NCI-H524 (cell line): ENCODE results near the gene ANKRD18B.
"Not testable (repeated sequence)": the region's sequence is repeated elsewhere in the genome, so short reads cannot be mapped to it uniquely, and the experiment has no call there.

Experiments
- DNase-seq, 2 experiments: peaks; one replicate each; lab custom pipeline; 2025; lab: John Stamatoyannopoulos, UW

Gene ANKRD18B

DNA sequence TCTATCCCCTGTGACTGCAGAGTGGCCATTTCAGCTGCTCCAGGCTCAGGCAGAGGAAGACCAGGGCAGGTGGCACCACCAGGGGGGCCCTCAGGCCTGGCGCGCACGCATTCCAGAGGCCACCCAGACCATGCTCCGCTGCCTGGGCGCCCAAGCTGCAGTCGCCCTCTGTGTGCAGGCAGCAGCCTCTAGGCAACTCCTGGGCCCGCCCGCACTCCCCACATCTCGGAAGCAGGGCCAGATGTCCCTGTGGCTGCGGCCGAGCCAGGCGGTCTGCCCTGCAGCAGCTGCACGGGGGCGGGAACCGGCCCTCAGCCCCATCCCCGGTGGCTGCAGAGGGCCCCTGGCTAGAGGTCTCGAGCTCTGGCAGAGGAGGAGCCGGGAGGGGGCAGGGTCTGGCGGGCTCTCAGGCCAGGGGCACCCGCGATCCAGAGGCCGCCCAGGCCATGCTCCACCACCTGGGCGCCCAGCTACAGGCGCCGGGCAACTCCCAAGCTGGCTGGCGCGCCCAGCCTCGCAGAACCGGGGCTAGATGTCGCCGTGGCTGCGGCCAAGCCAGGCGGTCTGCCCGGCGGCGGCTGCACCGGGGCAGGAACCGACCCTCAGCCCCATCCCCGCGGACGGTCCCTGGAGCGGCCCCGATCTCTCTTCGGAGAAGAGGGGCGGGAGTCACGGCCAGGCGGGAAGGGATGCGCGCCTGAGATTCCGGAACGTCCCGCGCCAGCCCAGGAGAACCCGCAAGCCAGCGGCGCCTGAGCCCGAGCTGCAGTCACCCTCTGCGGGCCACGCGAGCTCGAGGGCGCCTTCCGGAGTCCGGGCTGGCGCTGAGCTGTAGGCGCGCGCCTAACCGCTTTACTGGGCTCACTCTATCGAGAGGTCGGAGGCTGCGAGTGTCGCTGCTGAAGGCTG lies at the start of gene ANKRD18B:
Gene ANKRD18B, plus strand, starts transcription at position 855 of the 909 bp plus-strand sequence. CDS start 239 bp downstream, outside the sequence.
- DNase-seq: peak; percentile 78 to 87

- no peak for DNase-seq
Measured at GRCh38 chr9:33475357-33475756, 48.7 kb upstream of the ANKRD18B start.

- no peak for DNase-seq
Measured at GRCh38 chr9:33476503-33476902, 47.5 kb upstream of the ANKRD18B start.

- no peak for DNase-seq
Measured at GRCh38 chr9:33480106-33480505, 43.9 kb upstream of the ANKRD18B start.

DNA sequence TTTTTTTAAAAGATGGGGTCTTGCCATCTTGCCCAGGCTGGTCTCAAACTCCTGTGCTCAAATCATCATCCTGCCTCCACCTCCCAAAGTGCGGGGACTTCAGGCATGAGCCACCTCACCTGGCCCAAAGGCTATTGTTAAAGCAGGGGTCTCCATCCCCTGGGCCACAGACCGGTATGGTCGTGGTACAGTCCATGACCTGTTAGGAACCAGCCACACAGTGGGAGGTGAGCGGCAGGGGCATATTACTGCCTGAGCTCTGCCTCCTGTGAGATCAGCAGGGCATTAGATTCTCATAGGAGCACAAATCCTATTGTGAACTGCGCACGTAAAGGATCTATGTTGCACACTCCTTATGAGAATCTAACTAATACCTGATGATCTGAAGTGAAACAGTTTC lies 43.1 kb upstream of the ANKRD18B start:
- DNase-seq: no peak

- not testable (repeated sequence) for DNase-seq
Measured at GRCh38 chr9:33485312-33485711, 38.7 kb upstream of the ANKRD18B start.

DNA sequence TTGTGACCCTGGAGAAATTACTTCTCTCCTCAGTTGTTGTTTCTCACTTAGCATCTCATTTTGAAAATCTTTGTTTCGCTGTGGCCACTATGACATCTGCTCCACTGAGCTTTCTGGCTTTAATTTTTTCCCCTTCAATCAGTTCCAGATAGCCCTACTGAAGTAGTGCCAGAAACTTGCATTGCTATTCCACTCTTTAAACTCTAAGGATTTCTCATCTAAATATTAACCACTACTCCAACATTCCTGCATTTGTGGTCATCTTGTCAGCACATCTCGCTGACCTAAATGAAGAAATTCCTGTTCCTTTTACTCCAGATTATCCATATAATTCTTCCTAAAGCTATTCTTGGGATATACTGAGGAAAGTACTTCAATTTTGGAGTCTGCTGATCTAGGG lies 35.0 kb upstream of the ANKRD18B start:
- no peak for DNase-seq

DNA sequence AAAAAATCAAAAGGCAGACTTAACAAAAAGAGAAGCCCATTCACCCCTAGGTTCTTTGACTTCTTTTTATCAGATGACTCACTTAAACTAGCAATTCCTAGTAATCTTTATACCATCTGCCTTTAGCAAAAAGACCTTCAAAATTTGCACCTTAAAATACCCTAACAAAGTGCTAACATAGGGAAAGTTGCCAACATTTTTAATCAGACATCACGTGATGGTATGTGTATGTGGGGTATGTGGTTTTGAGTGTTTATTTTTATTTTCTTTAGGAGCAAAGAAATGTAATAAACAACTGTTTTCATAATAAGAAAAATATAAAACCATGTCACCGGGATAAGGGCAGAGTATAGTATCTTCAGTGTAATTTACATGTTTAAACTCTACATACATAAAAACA lies 30.2 kb upstream of the ANKRD18B start:
- DNase-seq: not testable (repeated sequence)

DNA sequence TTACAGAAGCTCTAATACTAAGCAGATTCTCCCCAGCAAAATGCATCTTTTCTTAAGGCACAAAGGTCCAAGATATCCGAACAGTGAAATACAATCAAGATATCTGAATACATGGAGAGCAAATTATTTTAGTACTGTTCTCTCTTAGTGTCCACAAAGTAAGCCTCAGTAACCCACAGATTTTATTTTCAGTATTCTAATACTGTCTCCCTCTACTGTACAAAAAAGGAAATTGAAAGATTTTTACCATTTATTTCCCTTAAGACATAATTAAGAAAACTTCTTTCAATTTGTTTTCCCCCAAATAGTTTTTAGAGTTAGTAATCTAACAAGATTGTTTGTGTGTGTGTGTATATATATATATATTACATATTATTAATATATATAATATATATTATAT lies 25.7 kb upstream of the ANKRD18B start:
- DNase-seq: peak in 1 of 2 experiments; percentile 9

- no peak for DNase-seq
Measured at GRCh38 chr9:33506626-33507370, 17.3 kb upstream of the ANKRD18B start.

- DNase-seq: peak; percentile 27 to 47
Measured at GRCh38 chr9:33510262-33511183, 13.5 kb upstream of the ANKRD18B start.

GRCh38 chr9:33511184-33511517 lies 12.9 kb upstream of the ANKRD18B start:
- DNase-seq: not testable (repeated sequence)

GRCh38 chr9:33512535-33512934 lies 11.5 kb upstream of the ANKRD18B start:
- DNase-seq: not testable (repeated sequence)

- peak in 1 of 2 experiments; percentile 33 for DNase-seq
Measured at GRCh38 chr9:33515342-33515995, 8.6 kb upstream of the ANKRD18B start.

GRCh38 chr9:33516397-33516796 lies 7.7 kb upstream of the ANKRD18B start:
- not testable (repeated sequence) for DNase-seq

DNA sequence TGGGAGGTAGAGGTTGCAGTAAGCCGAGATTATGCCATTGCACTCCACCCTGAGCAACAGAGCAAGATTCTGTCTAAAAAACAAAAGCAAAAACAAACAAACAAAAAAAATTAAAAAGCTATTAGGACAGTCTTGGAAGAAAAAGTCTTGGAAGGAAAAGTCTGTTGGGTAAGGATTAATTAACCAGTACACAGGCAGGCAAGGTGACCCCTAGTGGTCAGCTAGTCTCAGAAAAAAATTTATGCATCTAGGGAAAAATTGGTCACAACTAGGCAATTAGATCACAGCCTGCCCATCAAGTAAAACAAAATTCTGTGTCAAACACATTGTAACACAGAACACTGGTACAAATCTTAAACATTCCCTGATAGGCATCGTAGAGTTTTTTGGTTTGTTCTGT lies 6.7 kb upstream of the ANKRD18B start:
- DNase-seq: peak in 1 of 2 experiments; percentile 40

- not testable (repeated sequence) for DNase-seq
Measured at GRCh38 chr9:33517934-33518577, 6.0 kb upstream of the ANKRD18B start.

- not testable (repeated sequence) for DNase-seq
Measured at GRCh38 chr9:33521861-33522260, 2.2 kb upstream of the ANKRD18B start.

GRCh38 chr9:33524306-33524947 lies 376 bp downstream of the ANKRD18B start:
- DNase-seq: peak; percentile 24 to 48

DNA sequence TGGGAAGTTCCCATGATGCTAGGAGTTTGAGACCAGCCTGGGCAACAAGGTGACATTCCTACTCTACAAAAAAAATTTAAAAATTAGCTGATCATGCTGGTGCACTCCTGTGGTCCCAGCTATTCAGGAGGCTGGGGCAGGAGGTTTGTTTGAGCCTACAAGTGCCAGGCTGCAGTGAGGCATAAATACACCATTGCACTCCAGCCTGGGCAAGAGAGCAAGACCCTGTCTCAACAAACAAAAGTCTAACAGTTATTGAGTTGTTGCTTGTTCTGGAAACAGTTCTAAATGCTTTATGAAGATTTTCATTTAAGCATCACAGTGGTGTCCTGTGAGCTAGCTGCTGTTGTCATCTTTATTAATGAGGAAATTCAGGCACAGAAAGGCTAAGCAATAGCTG lies 4.0 kb downstream of the ANKRD18B start:
- not testable (repeated sequence) for DNase-seq
